Measurements from ENCODE around the gene CAMTA2. TPM values are rescaled to one million over a fixed set of nuclear protein-coding genes. Genes with fewer than 3 reads are reported as not detected.

Gene CAMTA2
- total RNA-seq, 4 donors from 2014 or later = 35.9 to 71.8 (median 51.8) TPM

DNA sequence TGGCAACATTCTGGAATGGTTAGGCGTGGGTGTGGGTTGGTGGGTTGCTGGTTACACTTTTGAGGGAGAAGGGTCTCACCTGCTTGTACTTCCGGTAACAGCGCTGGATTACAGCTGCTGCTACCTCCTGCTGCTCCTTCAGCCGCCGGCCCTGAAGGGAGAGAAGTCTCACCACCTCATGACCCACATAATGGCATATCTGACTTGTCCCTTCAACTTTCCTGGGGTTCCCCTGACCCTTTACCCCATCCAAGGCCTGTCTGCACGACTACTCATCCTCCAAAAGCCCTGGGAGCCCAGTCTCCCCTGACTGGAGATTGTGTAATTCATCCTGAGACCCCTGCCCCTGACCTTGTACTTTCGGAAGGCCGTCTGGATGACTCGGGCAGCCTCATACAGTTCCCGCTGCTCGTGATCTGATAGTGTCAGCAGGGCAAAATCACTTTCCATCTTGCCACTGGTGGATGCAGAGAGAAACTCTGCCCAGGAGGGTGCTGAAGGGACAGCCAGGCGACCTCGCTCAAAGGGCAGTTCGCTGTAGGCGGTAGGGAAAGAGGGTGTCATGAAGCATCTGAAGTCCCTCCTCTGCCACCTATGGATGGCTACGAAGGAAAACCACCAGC is 17.8 kb downstream of the CAMTA2 start:
- peaks cover 0 to 36% (median 5%) of the 10 kb centered on the region in 4 donors for H3K36me3 ChIP-seq
- in situ Hi-C loops (cut with MboI; ENCODE audit: low pct_ligation_motif_present in 1 of 4, low pct_unique_long_range_greater_than_20kb in 1 of 4, low sequenced_read_pairs in 3 of 4) (loop anchor here in 1 of 4 donors (10.0 kb wide), 1 partner anchor 55 kb away; no protein-coding TSS in a partner anchor), intact Hi-C loops (cut with DNase I; ENCODE audit: low total_unique reads) (loop anchor here (10.0 kb wide), 1 partner anchor 95 kb away; no protein-coding TSS in a partner anchor)
- H3K4me3 ChIP-seq = no peak overlapping the region
- no peaks in the 10 kb centered on the region for H3K27me3 ChIP-seq
- TF ChIP-seq POLR2A (IDR thresholded peaks at IDR 0.05) = no peak
- peaks cover 14 to 33% (median 26%) of the 10 kb centered on the region in 4 donors for H3K4me1 ChIP-seq
- H3K9me3 ChIP-seq = no peaks in the 10 kb centered on the region
- WGBS, 2 donors (ENCODE audit: low coverage in 1 of 2) = 70 to 80% methylated on average over 1 to 16 of the region's 16 CpGs
- peak overlapping the region; percentile 91 to 98 (median 96) for H3K27ac ChIP-seq
- no peak for DNase-seq

DNA sequence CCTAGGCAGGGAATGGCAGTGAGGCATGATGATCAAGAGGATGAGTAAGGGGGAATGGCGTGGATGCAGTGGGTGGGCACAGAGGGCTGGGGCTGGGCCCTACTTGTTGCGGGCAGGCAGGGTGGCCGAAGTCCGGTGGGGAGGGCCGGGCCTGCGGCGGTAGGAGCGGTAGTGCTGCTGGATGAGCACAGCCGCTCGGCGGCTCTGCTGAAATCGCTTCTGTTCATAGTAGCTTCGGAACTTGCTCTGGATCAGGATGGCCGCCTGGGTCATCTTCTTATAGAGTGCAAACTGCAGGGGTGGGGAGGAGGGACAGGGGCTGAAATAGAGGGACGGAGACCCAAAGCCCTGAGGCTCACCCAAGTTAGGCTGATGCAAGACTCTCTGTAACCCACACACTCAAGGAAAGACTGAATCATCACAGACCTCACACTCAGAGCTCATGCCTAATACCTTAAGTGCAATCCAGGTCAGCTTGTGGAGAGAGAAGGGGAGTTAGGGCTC is 18.4 kb downstream of the CAMTA2 start:
- Histone ChIP-seq H3K4me1 (peaks cover 14 to 33% (median 26%) of the 10 kb centered on the region in 4 donors), H3K27ac (peak overlapping the region; percentile 91 to 98 (median 96)), H3K4me3 (peak overlapping the region in 3 of 4 donors; percentile 55 to 82 (median 69)), H3K9me3 (no peaks in the 10 kb centered on the region), H3K27me3 (no peaks in the 10 kb centered on the region), H3K36me3 (peaks cover 0 to 31% (median 5%) of the 10 kb centered on the region in 4 donors)
- in situ Hi-C loops (cut with MboI; ENCODE audit: low pct_ligation_motif_present in 1 of 4, low pct_unique_long_range_greater_than_20kb in 1 of 4, low sequenced_read_pairs in 3 of 4) = no loop called here
- WGBS, 2 donors (ENCODE audit: low coverage in 1 of 2) = 73% methylated on average over 15 of the region's 15 CpGs; no CpG with 5 or more reads in 1 of the 2 donors
- TF ChIP-seq, protein P1, sequence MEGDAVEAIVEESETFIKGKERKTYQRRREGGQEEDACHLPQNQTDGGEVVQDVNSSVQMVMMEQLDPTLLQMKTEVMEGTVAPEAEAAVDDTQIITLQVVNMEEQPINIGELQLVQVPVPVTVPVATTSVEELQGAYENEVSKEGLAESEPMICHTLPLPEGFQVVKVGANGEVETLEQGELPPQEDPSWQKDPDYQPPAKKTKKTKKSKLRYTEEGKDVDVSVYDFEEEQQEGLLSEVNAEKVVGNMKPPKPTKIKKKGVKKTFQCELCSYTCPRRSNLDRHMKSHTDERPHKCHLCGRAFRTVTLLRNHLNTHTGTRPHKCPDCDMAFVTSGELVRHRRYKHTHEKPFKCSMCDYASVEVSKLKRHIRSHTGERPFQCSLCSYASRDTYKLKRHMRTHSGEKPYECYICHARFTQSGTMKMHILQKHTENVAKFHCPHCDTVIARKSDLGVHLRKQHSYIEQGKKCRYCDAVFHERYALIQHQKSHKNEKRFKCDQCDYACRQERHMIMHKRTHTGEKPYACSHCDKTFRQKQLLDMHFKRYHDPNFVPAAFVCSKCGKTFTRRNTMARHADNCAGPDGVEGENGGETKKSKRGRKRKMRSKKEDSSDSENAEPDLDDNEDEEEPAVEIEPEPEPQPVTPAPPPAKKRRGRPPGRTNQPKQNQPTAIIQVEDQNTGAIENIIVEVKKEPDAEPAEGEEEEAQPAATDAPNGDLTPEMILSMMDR (IDR thresholded peaks at IDR 0.05) = no peak
- TF ChIP-seq POLR2AphosphoS5 (IDR thresholded peaks at IDR 0.05) (peak; percentile 32 to 59 (median 49)), POLR2A (IDR thresholded peaks at IDR 0.05) (no peak)
- no peak for DNase-seq
- intact Hi-C loops (cut with DNase I; ENCODE audit: low total_unique reads) = no loop called here

GRCh38 chr17:4968486-4969046 is 18.9 kb downstream of the CAMTA2 start:
- in situ Hi-C loops (cut with MboI; ENCODE audit: low pct_ligation_motif_present in 1 of 4, low pct_unique_long_range_greater_than_20kb in 1 of 4, low sequenced_read_pairs in 3 of 4) = no loop called here
- peak overlapping the region; percentile 37 to 82 (median 62) for H3K4me3 ChIP-seq
- peaks cover 14 to 33% (median 26%) of the 10 kb centered on the region in 4 donors for H3K4me1 ChIP-seq
- TF ChIP-seq EP300 (IDR thresholded peaks at IDR 0.05; ENCODE audit: low read depth) = no peak
- TF ChIP-seq, protein P1 (IDR thresholded peaks at IDR 0.05) = no peak
- TF ChIP-seq POLR2A (IDR thresholded peaks at IDR 0.05) = no peak
- no peak for TF ChIP-seq POLR2AphosphoS5 (IDR thresholded peaks at IDR 0.05)
- no peak for DNase-seq
- H3K36me3 ChIP-seq = peaks cover 0 to 26% (median 5%) of the 10 kb centered on the region in 4 donors
- H3K27me3 ChIP-seq = no peaks in the 10 kb centered on the region
- WGBS, 2 donors (ENCODE audit: low coverage in 1 of 2) = 42 to 51% methylated on average over 10 to 23 of the region's 23 CpGs
- H3K9me3 ChIP-seq = no peaks in the 10 kb centered on the region
- intact Hi-C loops (cut with DNase I; ENCODE audit: low total_unique reads) = no loop called here
- peak overlapping the region; percentile 91 to 98 (median 96) for H3K27ac ChIP-seq

GRCh38 chr17:4967539-4968485 is 19.7 kb downstream of the CAMTA2 start, which contains the start of gene SPAG7:
TSS of gene SPAG7 (minus strand) at chr17:4967817. CDS start at chr17:4967804, 13 bp downstream.
- Histone ChIP-seq H3K4me3 (peak within 1 kb of the TSS; percentile 52 to 82 (median 62)), H3K36me3 (peaks cover 0 to 21% (median 4%) of the 10 kb centered on the region in 4 donors), H3K9me3 (no peaks in the 10 kb centered on the region), H3K27me3 (no peaks in the 10 kb centered on the region), H3K4me1 (peaks cover 14 to 33% (median 26%) of the 10 kb centered on the region in 4 donors), H3K27ac (peak within 1 kb of the TSS; percentile 91 to 98 (median 96))
- intact Hi-C loops (cut with DNase I; ENCODE audit: low total_unique reads) = no loop called here
- TF ChIP-seq, protein P1 (IDR thresholded peaks at IDR 0.05) = peak in 2 of 5 experiments; percentile 23 to 27
- TF ChIP-seq POLR2AphosphoS5 (IDR thresholded peaks at IDR 0.05) (peak; percentile 65 to 91 (median 89)), EP300 (IDR thresholded peaks at IDR 0.05; ENCODE audit: low read depth) (no peak), POLR2A (IDR thresholded peaks at IDR 0.05) (peak; percentile 79)
- 0 to 1% methylated on average over 3 to 59 of the region's 66 CpGs for WGBS, 2 donors (ENCODE audit: low coverage in 1 of 2)
- DNase-seq = peak; percentile 96
- in situ Hi-C loops (cut with MboI; ENCODE audit: low pct_ligation_motif_present in 1 of 4, low pct_unique_long_range_greater_than_20kb in 1 of 4, low sequenced_read_pairs in 3 of 4) = no loop called here
